Epithelial cell of proximal tubule (primary cell): ENCODE results near the gene CHCHD10. TPM values are rescaled to one million over a fixed set of nuclear protein-coding genes. Genes with fewer than 3 reads are reported as not detected.

Experiments
- DNase-seq: peaks from one replicate; pipeline ENCODE4 v3.0.0-alpha.2; 2011; ENCODE audit warnings: low read depth
- H3K4me3 ChIP-seq: 2 replicates; pipeline ENCODE4 v1.5.1; 2011; ENCODE audit warnings: low read depth, mild to moderate bottlenecking, low read length
- CTCF ChIP-seq: conservative IDR thresholded peaks from 2 replicates; pipeline ENCODE4 v1.5.1; 2012; ENCODE audit warnings: low read depth, mild to moderate bottlenecking, low read length
- total RNA-seq: library from RNA; depleted of rRNA; stranded (reverse); fragments of >200 nt; gene quantifications from 2 replicates; pipeline ENCODE4 v1.2.3, GENCODE V29; 2015

CHCHD10 gene
- total RNA-seq, 1 donor from 2014 or later = 37.1 TPM

- no peak for TF ChIP-seq CTCF
- H3K4me3 ChIP-seq = peak overlapping the region; percentile 93
- DNase-seq = no peak
Measured at GRCh38 chr22:23787600-23787896, 19.8 kb upstream of the CHCHD10 start.

GRCh38 chr22:23786752-23787599, 19.2 kb upstream of the CHCHD10 start, which contains the start of gene SMARCB1:
TSS of gene SMARCB1 (plus strand) at chr22:23786966. CDS start at chr22:23787170, 204 bp downstream.
- DNase-seq = no peak
- no peak for TF ChIP-seq CTCF
- H3K4me3 ChIP-seq = peak within 1 kb of the TSS; percentile 93

- DNase-seq = no peak
- no peak for TF ChIP-seq CTCF
- peak overlapping the region; percentile 93 for H3K4me3 ChIP-seq
Measured at GRCh38 chr22:23786261-23786710, 18.5 kb upstream of the CHCHD10 start.

GRCh38 chr22:23784215-23784732, 16.5 kb upstream of the CHCHD10 start:
- no peak overlapping the region for H3K4me3 ChIP-seq
- no peak for DNase-seq
- no peak for TF ChIP-seq CTCF

GRCh38 chr22:23783265-23784150, 15.7 kb upstream of the CHCHD10 start:
- no peak for TF ChIP-seq CTCF
- no peak for DNase-seq
- no peak overlapping the region for H3K4me3 ChIP-seq

- DNase-seq = no peak
- H3K4me3 ChIP-seq = no peak overlapping the region
- no peak for TF ChIP-seq CTCF
Measured at GRCh38 chr22:23782703-23783102, 14.9 kb upstream of the CHCHD10 start.
